Measurements from ENCODE around the gene KCNIP1. TPM values are rescaled to one million over a fixed set of nuclear protein-coding genes. Genes with fewer than 3 reads are reported as not detected.

Gene KCNIP1
- total RNA-seq, 2 donors from 2014 or later = not detected

DNA sequence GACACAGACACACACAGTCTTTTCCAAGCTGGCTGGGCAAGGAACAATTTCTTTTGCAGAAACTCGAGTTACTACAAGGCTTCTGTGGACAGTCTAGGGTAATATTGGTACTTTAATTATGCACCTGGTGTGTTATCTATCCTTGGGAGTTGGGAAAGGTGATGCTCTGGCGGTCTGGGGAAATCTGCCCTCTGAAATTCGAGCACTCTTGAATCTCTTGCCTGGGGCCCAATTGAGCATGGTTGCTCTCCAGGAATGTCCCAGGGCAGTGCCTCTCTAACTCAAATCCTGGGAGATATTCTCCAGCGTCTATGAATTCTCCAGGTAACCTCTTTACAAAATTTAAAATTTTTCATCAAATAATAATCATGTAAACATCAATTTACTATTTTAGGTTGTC lies 69.3 kb downstream of the KCNIP1 start:
- no peak overlapping the region for H3K4me3 Mint-ChIP-seq
- peaks cover 14% of the 10 kb centered on the region for H3K4me1 Mint-ChIP-seq
- ATAC-seq = no peak
- H3K27ac Mint-ChIP-seq = no peak overlapping the region
- H3K36me3 Mint-ChIP-seq (ENCODE audit: low read depth) = no peaks in the 10 kb centered on the region
- DNase-seq = no peak
- H3K27me3 Mint-ChIP-seq = peaks cover 55% of the 10 kb centered on the region
- peaks cover 3% of the 10 kb centered on the region for H3K9me3 ChIP-seq (ENCODE audit: control insufficient read depth, low read length, poor library complexity, severe bottlenecking)

DNA sequence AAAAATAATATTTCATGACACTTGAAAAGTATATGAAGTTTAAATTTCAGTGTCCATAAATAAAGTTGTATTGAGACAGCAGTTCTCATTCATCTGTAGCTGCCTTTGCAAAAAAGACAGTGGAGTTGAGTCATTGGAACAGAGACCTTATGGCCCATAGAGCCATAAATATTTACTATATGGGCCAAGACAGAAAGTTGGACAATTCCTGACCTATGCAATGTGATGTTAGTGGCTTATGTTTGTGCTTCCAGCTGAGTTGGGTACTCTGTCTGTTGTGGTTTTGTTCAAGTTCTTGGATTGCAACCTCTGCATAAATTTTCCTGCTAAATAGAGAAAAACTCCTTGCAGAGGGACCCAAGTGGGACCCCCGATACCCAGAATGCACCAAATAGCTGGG lies 69.8 kb downstream of the KCNIP1 start:
- H3K4me1 Mint-ChIP-seq = peaks cover 14% of the 10 kb centered on the region
- no peak overlapping the region for H3K27ac Mint-ChIP-seq
- H3K27me3 Mint-ChIP-seq = peaks cover 55% of the 10 kb centered on the region
- peaks cover 3% of the 10 kb centered on the region for H3K9me3 ChIP-seq (ENCODE audit: control insufficient read depth, low read length, poor library complexity, severe bottlenecking)
- H3K4me3 Mint-ChIP-seq = no peak overlapping the region
- no peak for DNase-seq
- H3K36me3 Mint-ChIP-seq (ENCODE audit: low read depth) = no peaks in the 10 kb centered on the region
- no peak for ATAC-seq

DNA sequence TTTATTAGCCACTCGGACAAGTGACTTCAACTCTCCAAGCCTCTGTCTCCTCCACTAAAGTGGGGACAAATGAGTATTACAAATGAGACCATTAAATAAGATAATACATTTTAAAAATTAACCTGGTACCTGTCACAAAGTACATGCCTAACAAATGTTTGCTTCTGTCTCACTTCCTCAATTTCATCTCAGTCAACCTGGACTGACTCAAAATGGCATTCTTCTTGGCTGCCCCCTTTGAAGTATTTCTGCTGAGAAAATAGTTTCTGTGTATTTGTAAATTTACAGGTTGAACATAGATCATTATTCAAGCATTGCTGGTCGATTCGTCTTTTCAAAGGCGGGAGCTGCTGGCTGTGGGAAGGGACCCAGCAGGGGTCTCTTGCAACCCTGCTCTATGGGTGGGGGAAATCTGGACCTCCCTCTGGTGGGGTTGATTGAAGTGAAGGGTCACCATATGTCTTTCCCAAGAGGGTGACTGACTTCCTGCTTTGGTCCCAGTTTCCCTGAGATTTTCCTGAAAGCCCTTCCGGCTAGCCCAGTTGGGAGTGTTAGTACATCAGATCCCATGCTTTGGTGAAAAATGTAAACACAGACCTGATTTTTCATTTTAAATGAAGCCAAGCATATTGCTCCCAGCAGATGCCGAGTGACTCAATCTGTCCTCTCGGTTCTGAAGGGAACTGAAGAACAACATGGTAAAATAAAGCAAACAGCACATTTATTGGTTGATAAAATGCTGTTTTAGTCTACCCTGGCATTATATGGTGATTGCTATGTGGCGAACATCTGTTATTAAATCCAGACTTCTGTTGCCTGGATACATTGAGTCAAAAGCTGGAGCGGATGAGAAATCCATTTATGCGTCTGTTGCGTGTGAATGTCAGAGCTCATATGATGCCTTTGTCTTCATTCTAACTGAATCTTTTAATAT lies 73.0 kb downstream of the KCNIP1 start:
- no peak for DNase-seq
- peaks cover 3% of the 10 kb centered on the region for H3K9me3 ChIP-seq (ENCODE audit: control insufficient read depth, low read length, poor library complexity, severe bottlenecking)
- H3K4me1 Mint-ChIP-seq = peaks cover 6% of the 10 kb centered on the region
- ATAC-seq = no peak
- peaks cover 34% of the 10 kb centered on the region for H3K27me3 Mint-ChIP-seq
- no peaks in the 10 kb centered on the region for H3K36me3 Mint-ChIP-seq (ENCODE audit: low read depth)
- H3K4me3 Mint-ChIP-seq = no peak overlapping the region
- H3K27ac Mint-ChIP-seq = no peak overlapping the region

DNA sequence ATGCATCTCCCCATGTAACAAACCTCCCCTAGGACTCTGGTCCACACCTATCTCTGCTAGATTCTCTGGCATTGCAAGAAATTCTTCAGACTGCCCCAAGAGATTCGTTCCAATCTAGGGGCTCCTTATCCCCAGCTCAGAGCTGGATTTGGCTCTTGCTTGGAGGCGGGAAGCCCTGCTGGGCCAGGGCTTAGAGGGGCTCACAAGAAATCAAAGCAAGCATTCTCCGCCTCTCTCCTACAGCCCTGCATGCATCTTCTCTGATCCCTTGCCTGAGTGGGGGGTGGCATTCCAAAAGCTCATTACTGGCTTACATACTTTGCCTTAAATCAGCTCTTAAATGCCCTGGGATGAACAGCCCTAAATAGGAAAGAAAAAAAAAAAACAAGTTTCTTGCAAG lies 75.8 kb downstream of the KCNIP1 start:
- H3K36me3 Mint-ChIP-seq (ENCODE audit: low read depth) = no peaks in the 10 kb centered on the region
- no peak for DNase-seq
- H3K27me3 Mint-ChIP-seq = peaks cover 36% of the 10 kb centered on the region
- no peak overlapping the region for H3K27ac Mint-ChIP-seq
- no peak overlapping the region for H3K4me3 Mint-ChIP-seq
- ATAC-seq = no peak
- peaks cover 3% of the 10 kb centered on the region for H3K9me3 ChIP-seq (ENCODE audit: control insufficient read depth, low read length, poor library complexity, severe bottlenecking)
- no peaks in the 10 kb centered on the region for H3K4me1 Mint-ChIP-seq

DNA sequence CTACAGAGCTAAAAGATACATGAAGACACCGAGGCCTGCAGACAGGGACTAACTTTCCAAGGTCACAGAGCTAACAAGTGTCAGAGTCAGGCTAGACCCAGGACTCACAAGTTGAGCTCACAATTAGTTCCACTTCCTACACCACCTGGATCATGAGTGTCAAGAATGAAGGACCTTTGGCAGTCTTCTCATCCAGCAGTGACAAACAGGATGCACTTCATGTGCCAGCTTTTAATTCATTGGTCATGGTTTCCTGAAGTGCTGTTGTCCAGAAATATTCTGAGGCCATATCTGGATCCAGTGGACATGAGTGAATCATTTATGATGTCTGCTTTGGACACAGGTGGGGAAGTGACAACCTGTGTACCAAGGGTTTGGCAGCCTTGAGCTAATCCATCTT lies 77.4 kb downstream of the KCNIP1 start:
- H3K27ac Mint-ChIP-seq = no peak overlapping the region
- DNase-seq = no peak
- H3K27me3 Mint-ChIP-seq = peaks cover 30% of the 10 kb centered on the region
- no peaks in the 10 kb centered on the region for H3K9me3 ChIP-seq (ENCODE audit: control insufficient read depth, low read length, poor library complexity, severe bottlenecking)
- H3K4me1 Mint-ChIP-seq = no peaks in the 10 kb centered on the region
- H3K36me3 Mint-ChIP-seq (ENCODE audit: low read depth) = no peaks in the 10 kb centered on the region
- no peak for ATAC-seq
- H3K4me3 Mint-ChIP-seq = no peak overlapping the region

GRCh38 chr5:170582644-170583330 lies 79.0 kb downstream of the KCNIP1 start:
- Mint-ChIP-seq H3K4me3 (no peak overlapping the region), H3K36me3 (ENCODE audit: low read depth) (no peaks in the 10 kb centered on the region), H3K4me1 (no peaks in the 10 kb centered on the region), H3K27ac (no peak overlapping the region), H3K27me3 (peaks cover 23% of the 10 kb centered on the region)
- H3K9me3 ChIP-seq (ENCODE audit: control insufficient read depth, low read length, poor library complexity, severe bottlenecking) = no peaks in the 10 kb centered on the region
- ATAC-seq (no peak), DNase-seq (no peak)

GRCh38 chr5:170584003-170584402 lies 80.2 kb downstream of the KCNIP1 start:
- DNase-seq (no peak), ATAC-seq (no peak)
- Mint-ChIP-seq H3K4me1 (no peaks in the 10 kb centered on the region), H3K4me3 (no peak overlapping the region), H3K27ac (no peak overlapping the region), H3K36me3 (ENCODE audit: low read depth) (no peaks in the 10 kb centered on the region), H3K27me3 (peaks cover 23% of the 10 kb centered on the region)
- H3K9me3 ChIP-seq (ENCODE audit: control insufficient read depth, low read length, poor library complexity, severe bottlenecking) = no peaks in the 10 kb centered on the region

- Mint-ChIP-seq H3K4me1 (no peaks in the 10 kb centered on the region), H3K27ac (no peak overlapping the region), H3K4me3 (no peak overlapping the region), H3K27me3 (peaks cover 22% of the 10 kb centered on the region), H3K36me3 (ENCODE audit: low read depth) (no peaks in the 10 kb centered on the region)
- DNase-seq = no peak
- H3K9me3 ChIP-seq (ENCODE audit: control insufficient read depth, low read length, poor library complexity, severe bottlenecking) = no peaks in the 10 kb centered on the region
- ATAC-seq = no peak
Observed at GRCh38 chr5:170584450-170585058, 80.7 kb downstream of the KCNIP1 start.

GRCh38 chr5:170585273-170585948 lies 81.6 kb downstream of the KCNIP1 start:
- Mint-ChIP-seq H3K4me1 (no peaks in the 10 kb centered on the region), H3K27me3 (peaks cover 18% of the 10 kb centered on the region), H3K27ac (no peak overlapping the region), H3K36me3 (ENCODE audit: low read depth) (no peaks in the 10 kb centered on the region), H3K4me3 (no peak overlapping the region)
- no peaks in the 10 kb centered on the region for H3K9me3 ChIP-seq (ENCODE audit: control insufficient read depth, low read length, poor library complexity, severe bottlenecking)
- ATAC-seq (no peak), DNase-seq (no peak)

GRCh38 chr5:170587808-170588207 lies 84.0 kb downstream of the KCNIP1 start:
- H3K36me3 Mint-ChIP-seq (ENCODE audit: low read depth) = no peaks in the 10 kb centered on the region
- H3K27me3 Mint-ChIP-seq = peaks cover 34% of the 10 kb centered on the region
- H3K27ac Mint-ChIP-seq = no peak overlapping the region
- no peaks in the 10 kb centered on the region for H3K4me1 Mint-ChIP-seq
- no peaks in the 10 kb centered on the region for H3K9me3 ChIP-seq (ENCODE audit: control insufficient read depth, low read length, poor library complexity, severe bottlenecking)
- DNase-seq (no peak), ATAC-seq (no peak)
- no peak overlapping the region for H3K4me3 Mint-ChIP-seq

- H3K27me3 Mint-ChIP-seq = peaks cover 35% of the 10 kb centered on the region
- no peaks in the 10 kb centered on the region for H3K4me1 Mint-ChIP-seq
- no peak overlapping the region for H3K27ac Mint-ChIP-seq
- no peaks in the 10 kb centered on the region for H3K36me3 Mint-ChIP-seq (ENCODE audit: low read depth)
- DNase-seq = no peak
- H3K9me3 ChIP-seq (ENCODE audit: control insufficient read depth, low read length, poor library complexity, severe bottlenecking) = no peaks in the 10 kb centered on the region
- ATAC-seq = no peak
- H3K4me3 Mint-ChIP-seq = no peak overlapping the region
Observed at GRCh38 chr5:170589643-170590042, 85.8 kb downstream of the KCNIP1 start.

- Mint-ChIP-seq H3K27ac (no peak overlapping the region), H3K4me3 (no peak overlapping the region), H3K27me3 (peaks cover 35% of the 10 kb centered on the region), H3K36me3 (ENCODE audit: low read depth) (no peaks in the 10 kb centered on the region), H3K4me1 (no peaks in the 10 kb centered on the region)
- ATAC-seq (no peak), DNase-seq (no peak)
- no peaks in the 10 kb centered on the region for H3K9me3 ChIP-seq (ENCODE audit: control insufficient read depth, low read length, poor library complexity, severe bottlenecking)
Observed at GRCh38 chr5:170590566-170590965, 86.7 kb downstream of the KCNIP1 start.

DNA sequence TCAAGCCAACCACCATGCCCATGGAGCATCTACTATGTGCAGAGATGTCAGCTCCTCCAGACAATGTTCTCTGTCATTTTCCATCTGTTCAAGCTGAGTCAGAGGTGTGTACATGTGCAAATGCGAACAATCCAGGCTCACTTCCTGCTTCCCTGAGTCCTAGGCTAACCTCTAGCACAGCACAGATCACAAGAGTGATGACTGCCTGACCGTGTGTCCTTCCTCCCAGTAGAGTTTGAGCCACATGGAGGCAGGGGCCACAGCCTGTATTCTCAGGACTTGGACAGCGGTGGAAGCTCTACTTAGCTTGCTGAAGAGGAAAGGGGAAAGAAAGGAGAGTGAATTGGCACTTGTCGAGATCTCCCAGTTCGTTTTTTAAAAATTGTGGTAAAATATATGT lies 87.2 kb downstream of the KCNIP1 start:
- no peak overlapping the region for H3K27ac Mint-ChIP-seq
- H3K9me3 ChIP-seq (ENCODE audit: control insufficient read depth, low read length, poor library complexity, severe bottlenecking) = no peaks in the 10 kb centered on the region
- H3K4me3 Mint-ChIP-seq = no peak overlapping the region
- ATAC-seq = no peak
- H3K27me3 Mint-ChIP-seq = peaks cover 36% of the 10 kb centered on the region
- H3K36me3 Mint-ChIP-seq (ENCODE audit: low read depth) = no peaks in the 10 kb centered on the region
- DNase-seq = no peak
- no peaks in the 10 kb centered on the region for H3K4me1 Mint-ChIP-seq

All from T-helper 17 cell (primary cell).